Measurements from ENCODE around the gene PDE7B. TPM values are rescaled to one million over a fixed set of nuclear protein-coding genes. Genes with fewer than 3 reads are reported as not detected.

The PDE7B gene
- total RNA-seq, 1 donor from 2014 or later, result 0.62 TPM

- TF ChIP-seq CTCF (IDR thresholded peaks at IDR 0.05; ENCODE audit: unreplicated experiment), result no peak
- H3K4me1 Mint-ChIP-seq (ENCODE audit: unreplicated experiment), result peaks cover 5% of the 10 kb centered on the region
- no peaks in the 10 kb centered on the region for H3K36me3 Mint-ChIP-seq (ENCODE audit: low read depth, unreplicated experiment)
- H3K4me3 Mint-ChIP-seq (ENCODE audit: unreplicated experiment), result no peak overlapping the region
- H3K27ac Mint-ChIP-seq (ENCODE audit: unreplicated experiment), result no peak overlapping the region
- no peak for DNase-seq (ENCODE audit: low spot score)
- H3K9me3 Mint-ChIP-seq (ENCODE audit: unreplicated experiment), result no peaks in the 10 kb centered on the region
- peaks cover 4% of the 10 kb centered on the region for H3K27me3 Mint-ChIP-seq (ENCODE audit: unreplicated experiment)
Measured at GRCh38 chr6:136236466-136237293, 385.2 kb downstream of the PDE7B start.

GRCh38 chr6:136244061-136244616 lies 392.6 kb downstream of the PDE7B start:
- H3K9me3 Mint-ChIP-seq (ENCODE audit: unreplicated experiment), result no peaks in the 10 kb centered on the region
- no peaks in the 10 kb centered on the region for H3K36me3 Mint-ChIP-seq (ENCODE audit: low read depth, unreplicated experiment)
- no peaks in the 10 kb centered on the region for H3K27me3 Mint-ChIP-seq (ENCODE audit: unreplicated experiment)
- H3K27ac Mint-ChIP-seq (ENCODE audit: unreplicated experiment), result no peak overlapping the region
- no peak for TF ChIP-seq CTCF (IDR thresholded peaks at IDR 0.05; ENCODE audit: unreplicated experiment)
- H3K4me1 Mint-ChIP-seq (ENCODE audit: unreplicated experiment), result peaks cover 4% of the 10 kb centered on the region
- DNase-seq (ENCODE audit: low spot score), result no peak
- H3K4me3 Mint-ChIP-seq (ENCODE audit: unreplicated experiment), result no peak overlapping the region

Measured in endothelial cell (in vitro differentiated cells).